GM12878 (cell line): ENCODE measurements around the gene POLD1. TPM values are rescaled to one million over a fixed set of nuclear protein-coding genes. Genes with fewer than 3 reads are reported as not detected.

Experiments used
- ATAC-seq: fragments of 200-7000 bp; cut with Tn5 transposase; 3 replicates; pipeline ENCODE4 v1.9.1; 2020; ENCODE audit warnings: mild to moderate bottlenecking, moderate library complexity
- BruUV-seq: library from RNA; stranded (reverse); fragments of 400-500 nt; replicated peaks from 2 replicates; lab custom pipeline; 2021; lab: Mats Ljungman, UMichigan
- CTCF ChIA-PET: fragments of 300-600 bp; sonication (Branson Sonifier 250); formaldehyde crosslinking; extraction: SDS; loops from one replicate; lab custom pipeline; 2021; ENCODE audit warnings: inconsistent platforms; lab: Yijun Ruan, JAX
- POLR2A ChIA-PET: fragments of 350-600 bp; formaldehyde crosslinking; extraction: SDS; loops from one replicate; lab custom pipeline; 2021; ENCODE audit warnings: inconsistent platforms; lab: Charles Lee
- RAD21 ChIA-PET: fragments of 300-600 bp; sonication (Branson Sonifier 250); formaldehyde crosslinking; loops from one replicate; lab custom pipeline; 2023; ENCODE audit warnings: antibody characterized with exemption; ENCODE audit not compliant: unreplicated experiment; lab: Charles Lee
- SMC1A ChIA-PET: fragments of 300-600 bp; sonication (Branson Sonifier 250); formaldehyde crosslinking; loops from one replicate; lab custom pipeline; 2023; ENCODE audit not compliant: unreplicated experiment, uncharacterized antibody; lab: Charles Lee
- DNase-seq: peaks from one replicate; pipeline ENCODE4 v3.0.0-alpha.2; 2011; ENCODE audit warnings: low read depth, low spot score
- FAIRE-seq: peaks from 3 replicates; lab custom pipeline; 2011; peaks lifted over from hg19 to GRCh38; lab: Jason Lieb, UNC
- H2AFZ ChIP-seq: 2 replicates; pipeline ENCODE4 v1.6.0; 2011; ENCODE audit warnings: low read depth, low read length, control low read depth; ENCODE audit not compliant: control insufficient read depth
- H3K27ac ChIP-seq: 2 replicates; pipeline ENCODE4 v1.5.1; 2011; ENCODE audit warnings: control low read depth; ENCODE audit not compliant: control insufficient read depth, insufficient read depth
- H3K27me3 ChIP-seq, 2 experiments: replicated peaks in 1 of 2; 2 replicates each; pipeline versions ENCODE4 v1.6.0 to v1.6.1; 2011; ENCODE audit warnings: low read length in 1 of 2; ENCODE audit not compliant: control insufficient read depth in 2 of 2, insufficient read depth in 2 of 2
- H3K36me3 ChIP-seq, 2 experiments: 2 replicates each; pipeline ENCODE4 v1.5.1; 2011; ENCODE audit warnings: low read length in 1 of 2; ENCODE audit not compliant: control insufficient read depth in 2 of 2, insufficient read depth in 2 of 2
- H3K4me1 ChIP-seq: 2 replicates; pipeline ENCODE4 v1.6.1; 2011; ENCODE audit warnings: mild to moderate bottlenecking, low read length, moderate library complexity, mixed read lengths; ENCODE audit not compliant: control insufficient read depth, insufficient read depth
- H3K4me2 ChIP-seq: 2 replicates; pipeline ENCODE4 v1.6.0; 2011; ENCODE audit warnings: control low read depth; ENCODE audit not compliant: control insufficient read depth, insufficient read depth
- H3K4me3 ChIP-seq: fragments of 200-600 bp; sonication (generic); 2 replicates; pipeline ENCODE4 v1.5.1; 2016
- H3K79me2 ChIP-seq: 2 replicates; pipeline ENCODE4 v1.6.0; 2011; ENCODE audit warnings: low read length; ENCODE audit not compliant: control insufficient read depth, insufficient read depth
- H3K9ac ChIP-seq: 2 replicates; pipeline ENCODE4 v1.8.0; 2011; ENCODE audit warnings: low read length, control low read depth, mixed read lengths; ENCODE audit not compliant: control insufficient read depth, insufficient read depth
- H3K9me3 ChIP-seq: replicated peaks from 3 replicates; pipeline ENCODE4 v1.5.1; 2011; ENCODE audit warnings: mild to moderate bottlenecking, low read length; ENCODE audit not compliant: control insufficient read depth, insufficient read depth
- H4K20me1 ChIP-seq: 2 replicates; pipeline ENCODE4 v1.6.0; 2011; ENCODE audit not compliant: control insufficient read depth, insufficient read depth
- CBX3 ChIP-seq: fragments of 200-600 bp; sonication (generic); IDR thresholded peaks from 2 replicates; pipeline ENCODE4 v1.6.1; 2016; ENCODE audit warnings: low read depth, borderline replicate concordance
- DPF2 ChIP-seq: fragments of 450-650 bp; IDR thresholded peaks from 2 replicates; pipeline ENCODE4 v1.6.1; 2017; ENCODE audit warnings: mild to moderate bottlenecking
- EGR1 ChIP-seq, 2 experiments: IDR thresholded peaks; 1 replicate in 1 of 2; 2 replicates in 1 of 2; pipeline ENCODE4 v1.6.1; 2011 to 2012; ENCODE audit warnings: low read depth in 2 of 2, low read length in 2 of 2, borderline replicate concordance in 1 of 2, mild to moderate bottlenecking in 1 of 2, moderate library complexity in 1 of 2
- GATAD2B ChIP-seq: fragments of 450-650 bp; conservative IDR thresholded peaks from 2 replicates; pipeline ENCODE4 v1.6.1; 2017; ENCODE audit warnings: low read depth, mild to moderate bottlenecking, moderate library complexity
- IRF5 ChIP-seq: fragments of 450-650 bp; IDR thresholded peaks from 2 replicates; pipeline ENCODE4 v1.6.1; 2017; ENCODE audit warnings: borderline replicate concordance
- MYB ChIP-seq: fragments of 150-350 bp; IDR thresholded peaks from 2 replicates; pipeline ENCODE4 v1.6.1; 2014; ENCODE audit warnings: mild to moderate bottlenecking, low read depth, low read length, borderline replicate concordance
- NBN ChIP-seq: fragments of 450-650 bp; IDR thresholded peaks from 2 replicates; pipeline ENCODE4 v1.6.1; 2016
- NFYB ChIP-seq: IDR thresholded peaks from 2 replicates; pipeline ENCODE4 v1.6.1; 2011; ENCODE audit warnings: low read depth, mild to moderate bottlenecking, low read length, improper control_type of control experiment, moderate library complexity; ENCODE audit not compliant: insufficient read depth
- PAX8 ChIP-seq: fragments of 450-650 bp; IDR thresholded peaks from 2 replicates; pipeline ENCODE4 v1.6.1; 2017; ENCODE audit warnings: mild to moderate bottlenecking, moderate library complexity
- POLR2AphosphoS2 ChIP-seq: IDR thresholded peaks from 2 replicates; pipeline ENCODE4 v1.6.1; 2011; ENCODE audit warnings: low read depth, mild to moderate bottlenecking, low read length, improper control_type of control experiment, moderate library complexity
- RB1 ChIP-seq: fragments of 450-650 bp; formaldehyde crosslinking; IDR thresholded peaks from 2 replicates; pipeline ENCODE4 v1.6.1; 2017; ENCODE audit warnings: mild to moderate bottlenecking, borderline replicate concordance
- SPI1 ChIP-seq: IDR thresholded peaks from 2 replicates; pipeline ENCODE4 v1.6.1; 2011; ENCODE audit warnings: low read depth, mild to moderate bottlenecking, low read length, moderate library complexity, borderline replicate concordance; ENCODE audit not compliant: insufficient read depth
- TCF12 ChIP-seq: IDR thresholded peaks from 2 replicates; pipeline ENCODE4 v1.6.1; 2011; ENCODE audit warnings: low read depth, mild to moderate bottlenecking, low read length
- ZBED1 ChIP-seq: IDR thresholded peaks from 2 replicates; pipeline ENCODE4 v1.6.1; 2016; ENCODE audit warnings: borderline replicate concordance
- ZNF207 ChIP-seq: fragments of 450-650 bp; IDR thresholded peaks from 2 replicates; pipeline ENCODE4 v1.6.1; 2014; ENCODE audit warnings: antibody characterized with exemption, mild to moderate bottlenecking, borderline replicate concordance
- ZNF384 ChIP-seq: IDR thresholded peaks from 2 replicates; pipeline ENCODE4 v1.6.1; 2012; ENCODE audit warnings: low read depth, mild to moderate bottlenecking, low read length, improper control_type of control experiment, borderline replicate concordance
- WGBS: methylation state at CpG from one replicate; pipeline ENCODE4 v1.1.6; 2016; ENCODE audit warnings: low lambda C conversion rate; ENCODE audit not compliant: insufficient replicate concordance, insufficient coverage; ENCODE audit errors: missing lambda C conversion rate; 5-methylcytosine and 5-hydroxymethylcytosine counted together
- in situ Hi-C: fragments of 300-500 bp; cut with MboI; formaldehyde crosslinking; loops from 9 replicates; pipeline ENCODE4 v1.14.3; 2018; ENCODE audit warnings: mixed read lengths
- intact Hi-C: fragments of 100-400 bp; cut with micrococcal nuclease; formaldehyde crosslinking; loops from one replicate; pipeline ENCODE4 v1.14.2; 2022; ENCODE audit not compliant: unreplicated experiment
- polyA plus RNA-seq, 11 experiments: library from polyadenylated mRNA; depleted of rRNA in 4 of 11; unstranded in 6 of 11; stranded (reverse) in 5 of 11; fragments of >200 nt; fragmentation: Nextera tagmentation in 4 of 11; fragmentation: Illumina TruSeq in 1 of 11; extraction: Ambion mirVana in 4 of 11; extraction: Trizol in 1 of 11; gene quantifications; 1 replicate in 1 of 11; 2 replicates in 10 of 11; pipeline versions ENCODE4 v1.2.1 to v1.2.3, GENCODE V29; 2011 to 2016; ENCODE audit warnings: inconsistent platforms in 2 of 11, missing spikeins in 2 of 11, low read depth in 1 of 11
- total RNA-seq, 4 experiments: library from RNA; depleted of rRNA in 3 of 4; stranded (reverse); fragments of >200 nt in 3 of 4; fragmentation: Illumina TruSeq in 1 of 4; extraction: Trizol in 1 of 4; gene quantifications; 2 replicates each; pipeline versions ENCODE4 v1.2.1 to v1.2.3, GENCODE V29; 2013 to 2021
- TF ChIP-seq, protein P1 (sequence below): IDR thresholded peaks from 2 replicates; pipeline ENCODE4 v1.6.1; 2011; ENCODE audit warnings: borderline replicate concordance, low read depth, mild to moderate bottlenecking, moderate library complexity, low read length; ENCODE audit not compliant: insufficient read depth, poor library complexity, severe bottlenecking
- TF ChIP-seq, protein P2 (sequence below): fragments of 450-650 bp; conservative IDR thresholded peaks from 2 replicates; pipeline ENCODE4 v1.6.1; 2017; ENCODE audit warnings: mild to moderate bottlenecking, moderate library complexity
- TF ChIP-seq, protein P3 (sequence below): fragments of 450-650 bp; IDR thresholded peaks from 2 replicates; pipeline ENCODE4 v1.6.1; 2017; ENCODE audit warnings: low read depth, mild to moderate bottlenecking, moderate library complexity

The POLD1 gene
- total and polyA plus RNA-seq, 10 of the 15 experiments (the other 5 are each of a cell fraction or from before 2014, with no cell fraction given), result 0.76 to 165 (median 63.4) TPM

GRCh38 chr19:50464348-50464747 lies 80.2 kb downstream of the POLD1 start:
- intact Hi-C loops (no loop called here), in situ Hi-C loops (loop anchor here (5.0 kb wide), 1 partner anchor 97 kb away; the partner anchor contains the start of gene NAPSA)
- FAIRE-seq (no peak), ATAC-seq (no peak), DNase-seq (no peak)
- Histone ChIP-seq H3K9ac (no peak overlapping the region), H3K27ac (no peak overlapping the region), H3K36me3 (no peaks in the 10 kb centered on the region), H3K4me2 (no peak overlapping the region), H4K20me1 (no peaks in the 10 kb centered on the region), H3K4me1 (peaks cover 20% of the 10 kb centered on the region), H2AFZ (no peak overlapping the region), H3K27me3 (no peaks in the 10 kb centered on the region), H3K9me3 (no peaks in the 10 kb centered on the region), H3K79me2 (no peaks in the 10 kb centered on the region), H3K4me3 (no peak overlapping the region)
- ChIA-PET CTCF (interaction anchor here (0.8 to 1.7 kb wide), 3 partner anchors 15 to 107 kb away, joined by 3 to 5 read pairs (median 3); partner anchors contain the start of gene JOSD2), RAD21 (interaction anchor here (1.0 to 1.3 kb wide), 2 partner anchors 96 to 107 kb away, joined by 3 read pairs; no protein-coding TSS in a partner anchor), SMC1A (no interaction called here), POLR2A (interaction anchor here (0.6 kb wide), 1 partner anchor 48 kb away, joined by 4 read pairs; no protein-coding TSS in a partner anchor)
- BruUV-seq, result no TSS peak
- 55% methylated on average over 19 of the region's 19 CpGs for WGBS
- TF ChIP-seq RB1 (no peak), POLR2AphosphoS2 (no peak), PAX8 (no peak), CBX3 (no peak), SPI1 (no peak), NFYB (no peak), ZNF207 (no peak), GATAD2B (no peak), TCF12 (no peak), DPF2 (no peak), ZBED1 (no peak), ZNF384 (no peak), NBN (no peak), IRF5 (no peak), EGR1 (IDR thresholded peaks at IDR 0.05; ENCODE audit: borderline replicate concordance in 1 of 2, low read depth in 2 of 2, low read length in 2 of 2) (no peak), MYB (no peak)
- TF ChIP-seq, protein P1, sequence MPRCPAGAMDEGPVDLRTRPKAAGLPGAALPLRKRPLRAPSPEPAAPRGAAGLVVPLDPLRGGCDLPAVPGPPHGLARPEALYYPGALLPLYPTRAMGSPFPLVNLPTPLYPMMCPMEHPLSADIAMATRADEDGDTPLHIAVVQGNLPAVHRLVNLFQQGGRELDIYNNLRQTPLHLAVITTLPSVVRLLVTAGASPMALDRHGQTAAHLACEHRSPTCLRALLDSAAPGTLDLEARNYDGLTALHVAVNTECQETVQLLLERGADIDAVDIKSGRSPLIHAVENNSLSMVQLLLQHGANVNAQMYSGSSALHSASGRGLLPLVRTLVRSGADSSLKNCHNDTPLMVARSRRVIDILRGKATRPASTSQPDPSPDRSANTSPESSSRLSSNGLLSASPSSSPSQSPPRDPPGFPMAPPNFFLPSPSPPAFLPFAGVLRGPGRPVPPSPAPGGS, result no peak
- TF ChIP-seq, protein P2, sequence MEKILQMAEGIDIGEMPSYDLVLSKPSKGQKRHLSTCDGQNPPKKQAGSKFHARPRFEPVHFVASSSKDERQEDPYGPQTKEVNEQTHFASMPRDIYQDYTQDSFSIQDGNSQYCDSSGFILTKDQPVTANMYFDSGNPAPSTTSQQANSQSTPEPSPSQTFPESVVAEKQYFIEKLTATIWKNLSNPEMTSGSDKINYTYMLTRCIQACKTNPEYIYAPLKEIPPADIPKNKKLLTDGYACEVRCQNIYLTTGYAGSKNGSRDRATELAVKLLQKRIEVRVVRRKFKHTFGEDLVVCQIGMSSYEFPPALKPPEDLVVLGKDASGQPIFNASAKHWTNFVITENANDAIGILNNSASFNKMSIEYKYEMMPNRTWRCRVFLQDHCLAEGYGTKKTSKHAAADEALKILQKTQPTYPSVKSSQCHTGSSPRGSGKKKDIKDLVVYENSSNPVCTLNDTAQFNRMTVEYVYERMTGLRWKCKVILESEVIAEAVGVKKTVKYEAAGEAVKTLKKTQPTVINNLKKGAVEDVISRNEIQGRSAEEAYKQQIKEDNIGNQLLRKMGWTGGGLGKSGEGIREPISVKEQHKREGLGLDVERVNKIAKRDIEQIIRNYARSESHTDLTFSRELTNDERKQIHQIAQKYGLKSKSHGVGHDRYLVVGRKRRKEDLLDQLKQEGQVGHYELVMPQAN, result no peak
- TF ChIP-seq, protein P3, sequence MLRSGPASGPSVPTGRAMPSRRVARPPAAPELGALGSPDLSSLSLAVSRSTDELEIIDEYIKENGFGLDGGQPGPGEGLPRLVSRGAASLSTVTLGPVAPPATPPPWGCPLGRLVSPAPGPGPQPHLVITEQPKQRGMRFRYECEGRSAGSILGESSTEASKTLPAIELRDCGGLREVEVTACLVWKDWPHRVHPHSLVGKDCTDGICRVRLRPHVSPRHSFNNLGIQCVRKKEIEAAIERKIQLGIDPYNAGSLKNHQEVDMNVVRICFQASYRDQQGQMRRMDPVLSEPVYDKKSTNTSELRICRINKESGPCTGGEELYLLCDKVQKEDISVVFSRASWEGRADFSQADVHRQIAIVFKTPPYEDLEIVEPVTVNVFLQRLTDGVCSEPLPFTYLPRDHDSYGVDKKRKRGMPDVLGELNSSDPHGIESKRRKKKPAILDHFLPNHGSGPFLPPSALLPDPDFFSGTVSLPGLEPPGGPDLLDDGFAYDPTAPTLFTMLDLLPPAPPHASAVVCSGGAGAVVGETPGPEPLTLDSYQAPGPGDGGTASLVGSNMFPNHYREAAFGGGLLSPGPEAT, result no peak
